B cell (primary cell): ENCODE data around the gene UNC79. TPM values are rescaled to one million over a fixed set of nuclear protein-coding genes. Genes with fewer than 3 reads are reported as not detected.

Experiments used
- ATAC-seq: fragments of 200-7000 bp; cut with Tn5 transposase; one replicate; pipeline ENCODE4 v1.10.0; 2021; ENCODE audit warnings: low read depth, mild to moderate bottlenecking, moderate number of reproducible peaks, moderate library complexity
- CTCF ChIA-PET: fragments of 350-600 bp; sonication (Branson Sonifier 250); formaldehyde crosslinking; loops from one replicate; lab custom pipeline; 2021; ENCODE audit warnings: antibody characterized with exemption, inconsistent platforms; lab: Charles Lee
- POLR2A ChIA-PET: fragments of 350-600 bp; sonication (Branson Sonifier 250); formaldehyde crosslinking; loops from one replicate; lab custom pipeline; 2021; ENCODE audit warnings: antibody characterized with exemption; lab: Charles Lee
- DNase-seq: peaks from one replicate; pipeline ENCODE4 v3.0.0; 2013
- H2AFZ ChIP-seq: 2 replicates; pipeline ENCODE4 v1.6.1; 2012; ENCODE audit warnings: mild to moderate bottlenecking, low read depth, low read length; ENCODE audit not compliant: insufficient read depth, poor library complexity, severe bottlenecking
- H3K27ac ChIP-seq, 2 donors: 1 replicate in 1 of 2; 2 replicates in 1 of 2; pipeline ENCODE4 v1.5.1; 2012 to 2013; ENCODE audit warnings: low read length in 2 of 2, mild to moderate bottlenecking in 2 of 2, moderate library complexity in 1 of 2
- H3K27me3 ChIP-seq, 4 experiments: fragments of 200-600 bp in 1 of 4; sonication (generic) in 1 of 4; replicated peaks in 1 of 4; 1 replicate in 2 of 4; 2 replicates in 2 of 4; pipeline versions ENCODE4 v1.6.1 to v1.7.0; 2013 to 2016; ENCODE audit warnings: low read length in 3 of 4, mild to moderate bottlenecking in 2 of 4, mixed read lengths in 1 of 4, moderate library complexity in 1 of 4; ENCODE audit not compliant: insufficient read depth in 4 of 4, control insufficient read depth in 3 of 4; ENCODE audit errors: control extremely low read depth in 1 of 4
- H3K36me3 ChIP-seq, 2 experiments: replicated peaks in 1 of 2; 1 replicate in 1 of 2; 2 replicates in 1 of 2; pipeline versions ENCODE4 v1.6.1 to v1.7.1; 2013; ENCODE audit warnings: low read length in 1 of 2; ENCODE audit not compliant: insufficient read depth in 2 of 2, control insufficient read depth in 1 of 2; ENCODE audit errors: control extremely low read depth in 1 of 2, extremely low read depth in 1 of 2
- H3K4me1 ChIP-seq, 2 donors: fragments of 200-600 bp in 1 of 2; sonication (generic) in 1 of 2; 1 replicate in 1 of 2; 2 replicates in 1 of 2; pipeline versions ENCODE4 v1.5.1 to v1.6.1; 2013 to 2017; ENCODE audit warnings: low read length in 2 of 2; ENCODE audit not compliant: control insufficient read depth in 2 of 2, insufficient read depth in 2 of 2
- H3K4me2 ChIP-seq: replicated peaks from 2 replicates; pipeline ENCODE3; 2012; ENCODE audit warnings: mild to moderate bottlenecking, low read depth, low read length; ENCODE audit not compliant: poor library complexity, severe bottlenecking
- H3K4me3 ChIP-seq, 5 experiments: fragments of 200-600 bp in 1 of 5; sonication (generic) in 1 of 5; 1 replicate in 3 of 5; 2 replicates in 2 of 5; pipeline versions ENCODE4 v1.5.1 to v1.7.0; 2011 to 2016; ENCODE audit warnings: low read length in 4 of 5, mild to moderate bottlenecking in 4 of 5, low read depth in 2 of 5, control low read depth in 1 of 5, moderate library complexity in 1 of 5; ENCODE audit not compliant: insufficient read depth in 1 of 5; ENCODE audit errors: control extremely low read depth in 1 of 5, extremely low read depth in 1 of 5
- H3K79me2 ChIP-seq: fragments of 200-600 bp; sonication (generic); one replicate; pipeline ENCODE4 v1.6.0; 2016; ENCODE audit warnings: low read length; ENCODE audit not compliant: control insufficient read depth, insufficient read depth
- H3K9ac ChIP-seq: fragments of 200-600 bp; sonication (generic); 2 replicates; pipeline ENCODE4 v1.6.1; 2017; ENCODE audit warnings: mild to moderate bottlenecking, low read length, moderate library complexity
- H3K9me3 ChIP-seq, 3 donors: one replicate each; pipeline versions ENCODE4 v1.6.1 to v1.7.1; 2013; ENCODE audit warnings: low read length in 2 of 3; ENCODE audit not compliant: control insufficient read depth in 2 of 3, insufficient read depth in 1 of 3; ENCODE audit errors: control extremely low read depth in 1 of 3
- H4K20me1 ChIP-seq: 2 replicates; pipeline ENCODE4 v1.6.0; 2012; ENCODE audit warnings: mild to moderate bottlenecking, low read length; ENCODE audit not compliant: insufficient read depth, control insufficient read depth, poor library complexity, severe bottlenecking
- H3K27ac Mint-ChIP-seq: one replicate; pipeline ENCODE4 v1.8.0; 2021; ENCODE audit warnings: mixed read lengths
- H3K27me3 Mint-ChIP-seq: one replicate; pipeline ENCODE4 v1.8.0; 2021; ENCODE audit warnings: mixed read lengths
- H3K4me1 Mint-ChIP-seq: one replicate; pipeline ENCODE4 v1.8.0; 2021; ENCODE audit warnings: mixed read lengths
- H3K4me3 Mint-ChIP-seq: one replicate; pipeline ENCODE4 v1.8.0; 2021; ENCODE audit warnings: mixed read lengths
- H3K9me3 Mint-ChIP-seq: one replicate; pipeline ENCODE4 v1.8.0; 2022; ENCODE audit warnings: mixed read lengths; ENCODE audit not compliant: insufficient read depth
- CTCF ChIP-seq: fragments of 200-600 bp; IDR thresholded peaks from one replicate; pipeline ENCODE4 v1.8.0; 2022; ENCODE audit warnings: antibody characterized with exemption, mild to moderate bottlenecking
- EZH2 ChIP-seq: IDR thresholded peaks from 2 replicates; pipeline ENCODE4 v1.6.1; 2012; ENCODE audit warnings: borderline replicate concordance, low read depth, mild to moderate bottlenecking, moderate library complexity, low read length; ENCODE audit not compliant: insufficient read depth, poor library complexity, severe bottlenecking
- WGBS: methylation state at CpG from one replicate; pipeline ENCODE4 v1.1.5; 2013; ENCODE audit warnings: missing lambda C conversion rate; ENCODE audit not compliant: insufficient coverage; 5-methylcytosine and 5-hydroxymethylcytosine counted together
- intact Hi-C: fragments of 100-400 bp; cut with micrococcal nuclease; formaldehyde crosslinking; loops from one replicate; pipeline ENCODE4 v1.10.0; 2022
- polyA plus RNA-seq: library from polyadenylated mRNA; depleted of rRNA; stranded (reverse); fragments of >200 nt; gene quantifications from 2 replicates; pipeline ENCODE4 v1.2.3, GENCODE V29; 2012
- total RNA-seq, 2 donors: library from RNA; stranded (reverse); fragments of 120-200 nt in 1 of 2; gene quantifications; 1 replicate in 1 of 2; 2 replicates in 1 of 2; pipeline versions ENCODE4 v1.2.3 to v1.2.4, GENCODE V29; 2013 to 2022

UNC79 gene
- total and polyA plus RNA-seq, 2 donors (not counting 1 experiment from before 2014, with no cell fraction given): 0.04 to 0.15 TPM

DNA sequence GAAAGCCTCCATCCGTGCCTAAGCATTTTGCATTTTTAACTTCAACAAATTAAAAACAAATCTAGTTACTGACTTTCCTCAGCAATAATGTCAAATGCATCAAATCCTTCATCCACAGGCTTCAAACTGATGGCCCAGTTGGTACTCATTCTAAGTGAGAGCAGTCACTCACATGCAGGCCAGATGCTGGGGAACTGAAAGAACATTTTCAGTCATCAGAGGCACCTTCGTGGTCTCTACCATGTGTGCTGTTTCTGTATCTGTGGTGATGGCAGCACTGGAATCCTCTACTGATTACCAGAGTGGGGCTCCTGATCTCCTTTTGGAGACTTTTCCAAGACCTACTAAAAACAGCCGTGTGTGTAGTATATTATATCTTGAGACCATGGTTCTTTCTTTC lies 212.4 kb downstream of the UNC79 start:
- no peak overlapping the region for H3K4me3 ChIP-seq
- H3K79me2 ChIP-seq: no peaks in the 10 kb centered on the region
- no peak overlapping the region for H3K4me3 Mint-ChIP-seq
- H3K4me1 Mint-ChIP-seq: no peaks in the 10 kb centered on the region
- peaks cover 2% of the 10 kb centered on the region for H3K9me3 Mint-ChIP-seq
- 89% methylated on average over 1 of the region's 3 CpGs for WGBS
- ATAC-seq: no peak
- CTCF ChIA-PET: no interaction called here
- H3K4me1 ChIP-seq: no peaks in the 10 kb centered on the region
- no peak overlapping the region for H2AFZ ChIP-seq
- no peak overlapping the region for H3K27ac Mint-ChIP-seq
- no peak for DNase-seq
- intact Hi-C loops: no loop called here
- no peak overlapping the region for H3K27ac ChIP-seq
- no peak overlapping the region for H3K9ac ChIP-seq
- H3K27me3 Mint-ChIP-seq: peaks cover 54% of the 10 kb centered on the region
- H3K9me3 ChIP-seq: no peaks in the 10 kb centered on the region
- H3K36me3 ChIP-seq: no peaks in the 10 kb centered on the region
- peaks cover 0 to 5% (median 2%) of the 10 kb centered on the region in 4 experiments for H3K27me3 ChIP-seq
- H3K4me2 ChIP-seq: no peak overlapping the region
- TF ChIP-seq CTCF: no peak
- no peak for TF ChIP-seq EZH2
- no peaks in the 10 kb centered on the region for H4K20me1 ChIP-seq
- POLR2A ChIA-PET: no interaction called here

DNA sequence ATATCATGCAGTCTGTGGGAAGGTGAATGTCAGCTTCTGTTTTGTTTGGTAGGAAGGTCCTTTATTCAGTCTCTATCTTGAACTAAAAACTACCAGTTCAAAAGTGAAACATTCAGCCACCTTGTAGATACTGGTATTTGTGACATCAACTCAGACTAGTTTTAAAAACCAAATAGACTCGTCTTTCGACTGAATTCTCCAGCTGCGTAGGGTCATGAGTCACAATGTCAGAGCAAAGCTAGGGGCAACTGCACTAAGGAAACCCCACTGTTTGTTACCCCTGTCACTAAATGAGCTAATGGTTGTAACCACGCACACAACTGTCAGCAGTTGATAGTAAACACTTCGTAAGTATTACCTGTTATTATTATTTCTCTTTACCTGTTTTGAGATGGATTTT lies 212.9 kb downstream of the UNC79 start:
- H3K4me3 Mint-ChIP-seq: no peak overlapping the region
- no peak overlapping the region for H3K27ac Mint-ChIP-seq
- no peaks in the 10 kb centered on the region for H3K4me1 Mint-ChIP-seq
- no peak for ATAC-seq
- ChIA-PET POLR2A (no interaction called here), CTCF (interaction anchor here (0.9 kb wide), 1 partner anchor 13 kb away, joined by 3 read pairs; no protein-coding TSS in a partner anchor)
- H2AFZ ChIP-seq: no peak overlapping the region
- no peaks in the 10 kb centered on the region for H4K20me1 ChIP-seq
- no peak overlapping the region for H3K4me2 ChIP-seq
- H3K27ac ChIP-seq: no peak overlapping the region
- intact Hi-C loops: no loop called here
- DNase-seq: no peak
- H3K9me3 Mint-ChIP-seq: peaks cover 2% of the 10 kb centered on the region
- no peaks in the 10 kb centered on the region for H3K79me2 ChIP-seq
- no peak overlapping the region for H3K9ac ChIP-seq
- H3K36me3 ChIP-seq: no peaks in the 10 kb centered on the region
- no peak overlapping the region for H3K4me3 ChIP-seq
- WGBS: 93% methylated on average over 3 of the region's 5 CpGs
- H3K4me1 ChIP-seq: no peaks in the 10 kb centered on the region
- TF ChIP-seq EZH2: no peak
- TF ChIP-seq CTCF: no peak
- peaks cover 0 to 5% (median 2%) of the 10 kb centered on the region in 4 experiments for H3K27me3 ChIP-seq
- H3K27me3 Mint-ChIP-seq: peaks cover 55% of the 10 kb centered on the region
- no peaks in the 10 kb centered on the region for H3K9me3 ChIP-seq
